ENCODE results near the gene LCN6.
A peak's percentile ranks its signal among the peaks of the same experiment; 100 is the strongest.
"Not testable (repeated sequence)": the region's sequence is repeated elsewhere in the genome, so short reads cannot be mapped to it uniquely, and the experiment has no call there.

The LCN6 gene

DNA sequence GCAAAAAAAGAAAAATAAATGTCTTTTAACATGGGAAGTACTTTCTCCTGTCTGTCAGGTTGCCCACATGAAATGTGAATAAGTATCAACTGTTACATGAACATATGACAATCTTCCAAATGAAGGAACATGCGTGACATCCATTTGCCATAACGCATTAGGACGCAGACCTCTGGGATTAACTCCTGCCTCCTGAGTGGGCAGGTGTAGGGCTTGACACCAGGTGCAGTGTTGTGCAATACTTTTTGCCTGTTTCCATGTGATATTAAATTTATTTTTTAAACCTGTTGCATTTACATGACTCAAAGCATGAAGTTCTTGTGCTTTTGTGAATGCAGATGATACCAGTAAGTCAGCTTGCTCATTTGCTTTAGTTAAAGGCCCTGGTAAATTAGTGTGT is 34.1 kb upstream of the LCN6 start:
- DNase-seq (ENCODE audit: low read depth): no peak

DNA sequence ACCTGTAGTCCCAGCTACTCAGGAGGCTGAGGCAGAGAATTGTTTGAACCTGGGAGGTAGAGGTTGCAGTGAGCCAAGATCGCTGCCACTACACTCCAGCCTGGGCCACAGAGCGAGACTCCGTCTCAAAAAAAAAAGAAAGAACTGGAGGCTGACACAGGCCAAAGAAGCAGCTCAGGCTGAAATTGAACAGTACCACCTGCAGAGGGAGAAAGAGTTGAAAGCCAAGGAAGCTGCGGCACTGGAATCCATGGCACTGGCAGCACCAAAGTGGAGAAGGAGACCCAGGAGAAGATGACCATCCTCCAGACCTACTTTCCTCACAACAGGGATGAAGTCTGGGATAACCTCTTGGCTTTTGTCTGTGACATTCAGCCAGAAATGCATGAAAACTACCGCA is 31.5 kb upstream of the LCN6 start:
- DNase-seq (ENCODE audit: low read depth): no peak

DNA sequence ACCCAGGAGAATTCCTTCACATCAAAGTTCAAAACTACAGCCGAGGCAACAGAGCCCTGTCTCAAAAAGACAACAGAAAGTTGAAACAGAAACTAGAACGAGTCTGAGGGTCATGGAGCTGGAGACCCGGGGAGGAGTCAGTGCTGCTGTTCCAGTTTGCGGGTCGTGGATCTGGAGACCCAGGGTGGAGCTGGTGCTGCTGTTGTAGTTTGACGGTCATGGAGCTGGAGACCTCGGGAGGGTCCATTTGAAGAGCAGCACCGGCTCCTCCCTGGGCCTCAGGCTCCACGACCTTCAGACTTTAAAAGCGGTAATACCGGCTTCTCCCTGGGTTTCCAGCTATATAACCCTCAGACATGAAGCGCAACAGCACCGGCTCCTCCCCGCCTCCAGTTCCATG is 29.0 kb upstream of the LCN6 start:
- no peak for DNase-seq (ENCODE audit: low read depth)

DNA sequence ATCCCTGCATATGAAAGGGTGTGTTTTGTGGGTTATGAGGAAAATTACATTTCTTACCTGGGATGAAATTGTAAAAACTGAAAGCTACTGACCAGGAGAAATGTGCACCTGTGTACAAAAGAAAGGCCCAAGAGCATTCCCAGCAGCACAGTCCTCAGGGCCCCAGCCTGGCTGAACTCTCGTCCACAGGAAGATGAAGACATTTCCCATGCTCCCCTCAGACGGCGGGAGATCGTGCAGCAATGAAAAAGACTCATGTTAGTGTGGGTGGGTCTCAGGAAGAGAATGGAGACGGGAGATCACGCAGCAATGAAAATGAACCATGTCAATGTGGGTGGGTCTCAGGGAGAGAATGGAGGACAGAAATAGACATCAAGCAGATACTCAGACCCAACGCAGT is 28.6 kb upstream of the LCN6 start:
- no peak for DNase-seq (ENCODE audit: low read depth)

DNA sequence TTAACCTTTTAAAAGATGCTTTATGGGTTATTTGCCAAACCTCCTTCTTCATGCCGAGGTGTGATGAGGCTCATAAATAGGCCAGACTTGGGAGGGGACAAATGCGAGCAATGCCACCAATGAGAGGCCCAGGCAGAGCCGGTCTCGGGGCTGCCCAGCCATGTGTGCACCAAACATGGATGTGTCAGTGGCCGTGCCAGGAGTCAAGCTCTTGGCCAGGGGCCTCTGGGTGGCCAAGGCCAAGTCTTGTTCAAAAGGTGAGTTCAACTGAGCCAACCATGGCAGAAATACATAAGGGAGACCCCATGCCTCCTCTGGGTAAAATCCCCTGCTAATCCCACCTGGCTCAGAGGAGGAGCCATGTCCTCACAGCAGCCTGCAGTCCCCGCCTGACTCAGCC is 26.9 kb upstream of the LCN6 start:
- no peak for DNase-seq (ENCODE audit: low read depth)

DNA sequence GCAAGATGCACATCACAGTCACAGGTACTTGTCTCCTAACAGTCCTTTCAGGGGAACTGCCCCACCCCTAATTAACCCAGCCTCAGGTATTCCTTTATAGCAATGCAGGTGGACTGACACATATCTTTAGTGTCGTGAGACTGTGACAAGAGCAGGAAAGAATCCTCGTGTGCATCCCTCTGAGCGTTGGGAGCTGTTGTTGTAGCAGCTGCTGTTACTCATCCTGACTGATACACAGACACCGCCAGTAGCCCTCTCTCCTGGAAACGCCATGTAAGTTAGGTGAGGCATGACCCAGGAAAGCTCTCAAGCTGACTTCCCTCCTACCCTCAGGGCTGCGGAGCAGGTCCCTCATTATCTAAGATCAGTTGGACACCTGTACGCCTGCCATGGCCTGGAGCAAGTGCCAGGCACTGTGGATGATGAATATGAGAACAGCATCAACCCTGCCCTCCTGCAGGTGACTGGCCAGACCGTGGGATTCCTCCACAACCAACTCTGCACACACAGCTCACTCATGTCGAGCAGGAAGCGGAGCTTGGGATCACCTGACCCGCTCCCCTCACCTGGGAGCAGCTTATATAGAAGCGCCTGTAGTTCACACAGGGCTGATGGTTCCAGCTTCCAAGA is 26.2 kb upstream of the LCN6 start:
- no peak for DNase-seq (ENCODE audit: low read depth)

DNA sequence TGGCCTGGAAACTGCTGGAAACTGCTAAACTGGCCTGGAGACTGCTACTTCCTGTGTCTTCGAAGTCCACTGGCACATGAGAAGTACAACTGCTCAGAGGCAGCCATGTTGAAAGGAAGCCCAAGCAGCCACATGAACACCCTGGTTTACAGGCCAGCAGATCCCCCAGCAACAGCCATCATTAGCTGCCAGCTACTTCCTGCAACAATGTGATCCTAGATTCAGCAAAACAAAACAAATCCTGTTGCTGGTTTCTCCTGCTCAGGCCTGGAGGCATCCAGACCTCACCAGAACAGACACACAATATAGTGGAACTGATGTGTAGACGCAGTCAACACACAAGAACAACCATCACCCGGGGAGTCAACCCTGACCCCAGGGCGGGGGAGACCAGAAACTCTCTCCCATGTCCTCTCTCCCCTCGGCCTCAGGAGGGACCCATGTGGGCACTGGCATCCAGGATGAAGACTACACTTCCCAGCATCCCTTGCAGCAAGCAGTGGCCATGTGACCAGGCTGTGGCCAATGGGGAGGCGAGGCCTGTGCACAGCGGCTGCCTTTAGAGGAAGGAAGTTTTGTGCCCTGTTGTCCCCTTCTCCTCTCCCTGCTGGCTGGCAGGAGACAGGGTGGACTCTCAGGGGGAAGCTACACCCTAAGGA is 25.2 kb upstream of the LCN6 start:
- no peak for DNase-seq (ENCODE audit: low read depth)

DNA sequence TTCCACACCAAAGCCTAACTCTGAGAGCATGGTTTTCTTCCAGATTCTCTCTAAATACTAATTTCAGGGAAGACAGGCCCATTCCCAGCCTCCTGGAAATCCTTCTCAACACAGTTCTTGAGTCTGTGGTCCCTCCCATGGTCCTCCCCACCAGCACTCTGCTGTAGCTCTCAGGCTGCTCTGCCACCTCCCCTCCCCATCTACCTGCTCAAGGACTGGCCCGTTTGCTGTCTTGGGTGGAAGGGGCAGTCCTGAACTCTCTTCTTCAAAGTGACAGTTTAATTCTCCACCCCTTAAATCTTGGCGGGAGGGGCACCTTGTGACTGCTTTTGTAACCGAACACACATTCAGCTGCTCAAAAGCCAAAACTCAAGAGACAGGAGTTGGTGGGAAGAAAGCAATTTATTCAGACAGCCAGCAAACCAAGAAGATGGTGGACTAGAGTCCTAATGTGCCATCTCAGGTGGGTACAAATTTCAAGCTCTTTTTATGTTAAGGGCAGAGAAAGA is 23.6 kb upstream of the LCN6 start:
- no peak for DNase-seq (ENCODE audit: low read depth)

DNA sequence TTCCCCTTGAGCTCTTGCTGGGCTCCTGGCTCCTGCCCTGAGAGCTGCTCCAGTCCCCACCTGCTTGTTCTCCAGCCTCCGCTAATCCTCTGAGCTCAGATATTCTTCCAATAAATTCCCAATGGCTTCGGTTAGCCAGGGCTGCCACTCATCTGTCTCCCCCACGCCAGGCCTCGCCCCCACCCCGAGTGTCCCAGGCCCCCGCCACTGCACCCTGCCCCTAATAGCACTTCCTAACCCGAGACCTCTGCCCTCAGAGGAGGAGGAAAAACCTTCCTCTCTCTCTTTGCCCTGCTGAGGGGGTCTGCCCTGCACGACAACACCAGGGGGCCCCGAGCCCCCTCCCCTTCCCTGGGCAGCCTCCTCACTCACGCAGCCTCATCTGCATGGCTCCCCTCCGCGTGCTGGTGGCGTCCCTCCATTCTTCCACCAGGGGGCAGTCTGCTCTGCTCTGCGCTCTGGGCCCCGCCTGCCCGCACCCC is 21.4 kb upstream of the LCN6 start:
- peak; percentile 28 for DNase-seq (ENCODE audit: low read depth)

DNA sequence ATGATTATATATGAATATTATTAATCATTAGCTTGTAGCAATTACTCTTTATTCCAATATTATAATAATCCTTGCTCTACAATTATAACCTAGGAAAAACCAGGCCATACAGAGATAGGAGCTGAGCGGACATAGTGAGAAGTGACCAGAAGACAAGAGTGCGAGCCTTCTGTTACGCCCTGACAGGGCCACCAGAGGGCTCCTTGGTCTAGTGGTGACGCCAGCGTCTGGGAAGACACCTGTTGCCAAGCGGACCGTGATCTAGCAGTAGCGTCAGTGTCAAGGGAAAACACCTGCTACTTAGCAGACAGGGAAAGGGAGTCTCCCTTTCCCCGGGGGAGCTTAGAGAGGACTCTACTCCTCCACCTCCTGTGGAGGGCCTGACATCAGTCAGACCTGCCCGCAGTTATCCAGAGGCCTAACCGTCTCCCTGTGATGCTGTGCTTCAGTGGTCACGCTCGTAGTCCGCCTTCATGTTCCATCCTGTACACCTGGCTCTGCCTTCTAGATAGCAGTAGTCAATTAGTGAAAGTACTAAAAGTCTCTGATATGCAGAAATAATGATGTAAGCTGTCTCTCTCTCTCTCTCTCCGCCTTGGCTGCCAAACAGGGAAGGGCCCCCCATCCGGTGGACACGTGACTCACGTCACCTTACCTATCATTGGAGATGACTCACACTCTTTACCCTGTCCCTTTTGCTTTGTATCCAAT is 18.2 kb upstream of the LCN6 start:
- DNase-seq (ENCODE audit: low read depth): peak; percentile 29

DNA sequence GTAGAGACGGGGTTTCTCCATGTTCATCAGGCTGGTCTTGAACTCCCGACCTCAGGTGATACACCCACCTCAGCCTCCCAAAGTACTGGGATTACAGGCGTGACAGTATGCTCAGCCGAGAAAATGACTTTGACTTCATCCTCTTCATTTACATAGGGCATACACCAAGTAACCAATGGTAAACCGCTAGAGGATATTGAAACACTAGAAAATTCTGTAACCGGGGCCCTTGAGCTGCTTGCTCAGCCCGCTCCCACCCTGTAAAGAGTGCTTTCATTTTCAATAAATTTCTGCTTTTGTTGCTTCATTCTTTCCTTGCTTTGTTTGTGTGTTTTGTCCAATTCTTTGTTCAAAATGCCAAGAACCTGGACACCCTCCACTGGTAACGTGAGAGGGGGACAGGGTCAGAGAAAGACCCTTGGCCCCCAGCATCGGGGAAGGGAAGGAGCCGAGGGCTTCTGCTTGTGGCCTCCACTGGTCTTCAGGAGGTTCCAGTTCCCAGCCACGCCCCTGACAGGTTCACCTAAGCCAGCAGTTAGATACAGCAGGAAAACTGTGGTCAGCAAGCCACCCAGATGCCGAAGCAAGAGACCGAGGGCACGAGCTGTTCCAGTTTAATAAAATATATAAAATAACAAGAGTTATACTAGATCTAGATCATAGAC is 17.6 kb upstream of the LCN6 start:
- DNase-seq (ENCODE audit: low read depth): not testable (repeated sequence)

DNA sequence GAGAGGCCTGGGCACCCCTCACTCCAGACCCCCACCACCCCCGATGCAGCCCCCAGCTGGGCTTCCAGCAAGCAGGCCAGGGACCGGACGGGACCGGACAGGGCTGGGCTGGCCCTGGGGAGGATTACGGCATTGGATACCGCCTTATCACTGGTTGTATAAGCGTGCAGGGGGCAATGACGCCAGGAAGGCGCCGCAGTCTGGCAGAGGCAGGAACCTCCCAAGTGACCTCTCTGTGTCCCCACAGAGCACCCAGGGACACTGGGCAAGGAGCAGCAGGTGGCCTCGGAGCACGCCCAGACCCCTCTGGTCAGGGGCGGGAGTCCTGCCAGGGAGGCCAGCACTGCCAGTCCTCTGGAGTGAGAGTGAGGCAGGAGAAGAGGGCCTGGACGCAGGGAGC is 16.7 kb upstream of the LCN6 start:
- no peak for DNase-seq (ENCODE audit: low read depth)

DNA sequence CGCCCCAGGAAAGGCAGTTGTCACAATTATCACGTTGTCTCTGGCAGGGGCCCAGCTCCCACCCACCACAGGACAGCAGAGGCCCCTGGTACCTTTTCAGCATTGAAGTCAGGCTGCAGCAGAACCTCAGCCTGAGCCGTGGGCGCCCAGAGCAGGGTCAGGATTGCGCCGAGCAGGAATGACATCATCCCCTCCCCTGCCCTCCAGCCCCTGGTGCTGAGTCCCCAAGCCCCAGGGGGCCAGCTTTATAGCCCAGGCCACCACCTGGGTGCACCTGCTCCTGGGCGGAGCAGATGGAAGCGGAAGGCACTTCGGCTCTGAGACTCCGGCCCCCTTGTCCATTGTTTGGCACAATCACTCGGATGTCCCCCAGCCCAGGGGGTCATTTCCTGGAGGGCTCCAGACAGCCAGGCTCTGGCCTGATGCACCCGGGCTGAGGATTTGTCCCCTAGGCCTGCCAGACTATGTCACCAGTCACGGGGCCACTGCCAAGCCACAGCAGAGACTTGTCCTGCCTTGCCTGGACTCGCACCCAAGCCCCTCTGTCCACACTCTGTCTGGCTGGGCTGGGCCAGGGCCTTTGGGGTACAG is 16.1 kb upstream of the LCN6 start, which contains the start of gene LCN15:
LCN15 (minus strand) TSS at position 218 of the 591 bp plus-strand sequence; CDS start at position 188, 30 bp downstream.
- DNase-seq (ENCODE audit: low read depth): no peak

DNA sequence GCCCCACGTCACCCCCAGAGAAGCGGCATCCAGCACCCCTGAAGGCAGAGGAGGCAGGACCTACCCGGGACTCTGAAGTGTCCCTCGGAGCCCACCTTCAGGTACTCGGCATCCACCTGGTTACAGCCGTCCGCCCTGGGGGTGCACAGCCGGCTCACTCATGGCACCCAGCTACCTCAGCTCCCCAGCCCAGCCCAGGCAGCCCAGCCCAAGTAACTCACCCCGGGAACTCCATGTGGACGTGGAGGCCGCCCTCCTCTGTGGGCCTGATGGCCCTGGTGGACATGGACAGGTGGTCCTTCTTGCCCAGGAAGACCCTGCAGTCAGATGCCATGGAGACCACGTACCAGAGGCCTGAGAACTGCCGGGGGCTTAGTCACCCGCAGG is 15.3 kb upstream of the LCN6 start:
- no peak for DNase-seq (ENCODE audit: low read depth)

DNA sequence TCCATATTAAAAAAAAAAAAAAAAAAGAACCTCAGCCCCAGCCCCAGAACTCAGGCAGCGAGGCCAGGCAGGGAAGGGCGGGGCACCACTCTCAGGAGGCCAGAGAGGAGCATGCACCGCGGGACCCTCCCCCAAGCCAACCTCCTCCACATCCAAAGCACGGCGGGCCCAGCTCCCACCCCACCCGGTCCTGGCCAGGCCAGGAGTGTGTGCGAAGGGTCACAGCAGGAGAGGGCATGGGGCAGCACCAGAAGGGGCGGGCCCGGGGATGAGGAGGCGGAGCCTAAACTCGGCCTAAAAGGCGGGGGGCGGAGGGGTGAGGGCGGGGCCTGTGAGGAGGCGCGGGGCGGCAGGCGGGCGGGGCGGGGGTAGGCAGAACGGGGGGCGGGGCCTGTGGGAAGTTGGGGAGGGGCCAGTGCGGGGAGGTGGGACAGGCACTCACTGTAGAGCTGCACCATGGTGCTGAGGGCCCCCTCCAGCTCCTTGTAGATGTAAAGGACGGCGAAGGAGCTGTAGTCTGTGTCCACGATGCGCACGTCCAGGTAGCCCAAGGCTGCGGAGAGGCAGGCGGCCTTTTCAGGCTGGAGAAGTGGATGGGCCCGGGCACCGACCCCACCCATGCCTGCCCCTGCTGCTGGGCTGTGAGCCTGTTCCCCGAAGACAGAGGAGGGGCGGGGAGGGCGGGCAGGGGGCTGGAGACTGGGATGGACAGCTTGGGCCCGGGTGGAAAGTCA is 14.8 kb upstream of the LCN6 start:
- no peak for DNase-seq (ENCODE audit: low read depth)

DNA sequence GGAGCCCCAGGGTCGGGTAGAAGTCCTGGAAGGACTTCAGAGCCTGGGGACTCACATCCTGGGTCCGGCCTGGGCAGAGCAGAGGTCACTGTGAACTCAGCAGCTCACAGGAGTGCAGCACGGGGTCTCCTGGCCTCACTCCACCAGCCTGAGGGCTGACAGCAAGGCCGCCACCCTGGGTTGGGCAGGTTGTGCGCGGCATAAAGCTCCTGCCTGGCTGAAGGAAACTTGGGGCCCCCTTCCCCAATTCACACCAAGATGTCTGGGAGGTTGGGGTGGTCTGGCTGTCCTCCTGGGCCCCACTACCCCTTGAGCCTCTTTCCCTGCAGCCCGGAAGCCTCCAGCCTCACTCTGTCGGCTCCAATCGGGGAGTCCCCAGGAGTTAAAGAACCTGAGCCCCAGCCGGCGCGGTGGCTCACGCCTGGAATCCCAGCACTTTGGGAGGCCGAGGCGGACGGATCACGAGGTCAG is 13.9 kb upstream of the LCN6 start:
- no peak for DNase-seq (ENCODE audit: low read depth)

DNA sequence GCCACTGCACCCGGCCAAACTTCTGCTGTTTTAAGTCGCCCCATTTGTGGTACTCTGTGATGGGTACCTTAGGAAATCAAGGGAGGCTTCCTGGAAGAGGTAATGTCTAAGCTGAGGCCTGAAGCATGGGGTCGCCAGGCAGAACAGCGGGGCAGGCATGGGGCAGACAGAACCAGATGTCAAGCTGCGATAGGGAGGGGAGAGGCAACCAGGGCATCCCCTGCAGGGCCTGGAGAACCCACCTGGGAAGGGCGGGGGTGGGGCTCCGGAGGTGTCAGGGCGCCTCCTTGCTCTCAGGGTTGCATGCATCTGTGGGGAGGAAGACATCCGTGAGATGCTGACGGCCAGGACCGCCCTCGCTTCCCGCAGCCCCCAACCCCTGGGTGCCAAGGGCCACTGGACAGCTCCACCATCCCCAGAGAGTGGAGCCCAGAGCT is 13.2 kb upstream of the LCN6 start:
- no peak for DNase-seq (ENCODE audit: low read depth)

DNA sequence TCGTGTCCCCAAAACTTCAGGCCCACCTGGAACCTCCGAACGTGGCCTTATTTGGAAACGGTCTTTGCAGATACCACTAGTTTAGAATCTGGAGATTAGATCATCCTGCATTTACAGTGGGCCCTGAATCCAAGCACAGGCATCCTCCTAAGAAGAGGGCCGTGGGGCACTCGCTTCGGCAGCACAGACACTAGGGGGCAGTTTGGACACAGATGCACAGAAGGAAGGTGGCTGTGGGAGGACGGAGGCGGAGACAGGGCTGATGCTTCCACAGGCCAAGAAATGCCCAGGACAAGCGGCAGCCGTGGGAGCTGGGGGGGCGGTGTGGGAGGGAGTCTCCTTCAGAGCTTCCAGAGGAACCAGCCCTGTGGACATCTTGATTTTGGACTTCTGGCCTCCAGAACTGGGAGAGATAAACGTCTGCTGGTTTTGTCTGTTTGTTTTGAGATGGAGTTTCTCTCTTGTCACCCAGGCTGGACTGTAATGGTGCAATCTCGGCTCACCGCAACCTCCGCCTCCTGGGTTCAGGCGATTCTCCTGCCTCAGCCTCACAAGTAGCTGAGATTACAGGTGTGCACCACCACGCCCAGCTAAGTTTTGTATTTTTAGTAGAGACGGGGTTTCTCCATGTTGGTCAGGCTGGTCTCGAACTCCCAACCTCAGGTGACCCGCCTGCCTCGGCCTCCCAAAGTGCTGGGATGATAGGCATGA is 12.7 kb upstream of the LCN6 start:
- DNase-seq (ENCODE audit: low read depth): not testable (repeated sequence)

DNA sequence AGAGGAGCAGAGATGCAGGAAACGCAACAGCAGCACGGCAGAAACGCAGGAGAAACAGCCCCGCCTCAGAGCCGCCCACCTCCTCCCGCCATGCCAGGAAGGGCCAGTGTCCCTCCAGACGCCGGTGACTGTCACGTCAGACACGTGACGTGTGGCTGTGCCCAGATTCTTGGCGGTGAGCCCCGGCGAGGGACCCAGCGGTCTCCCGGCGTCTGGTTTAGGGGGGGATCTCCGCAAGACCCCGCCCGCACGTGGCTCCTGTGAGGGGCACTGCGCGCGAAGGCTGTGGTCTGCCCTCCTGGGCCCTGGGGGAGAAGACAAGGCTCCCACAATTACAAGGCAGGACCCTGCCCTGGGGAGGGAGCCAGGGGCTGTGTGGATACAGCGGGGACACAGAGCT is 12.1 kb upstream of the LCN6 start:
- DNase-seq (ENCODE audit: low read depth): no peak
